GM19455 (cell line): Measurements from ENCODE around the gene HMGCLL1.
A peak's percentile ranks its signal among the peaks of the same experiment; 100 is the strongest.

Experiments
- ATAC-seq: cut with Tn5 transposase; IDR thresholded peaks from one replicate; pipeline ENCODE4 v1.9.1; 2021; ENCODE audit not compliant: unreplicated experiment

Gene HMGCLL1

GRCh38 chr6:55578537-55579363 lies at the start of gene HMGCLL1:
TSS of gene HMGCLL1 (minus strand) at chr6:55579192. CDS start at chr6:55579055, 137 bp downstream.
- ATAC-seq = no peak

- ATAC-seq = no peak
Observed at GRCh38 chr6:55621993-55622392, 43.0 kb upstream of the HMGCLL1 start.

GRCh38 chr6:55621244-55621643 lies 42.3 kb upstream of the HMGCLL1 start:
- no peak for ATAC-seq

GRCh38 chr6:55617272-55617671 lies 38.3 kb upstream of the HMGCLL1 start:
- ATAC-seq = peak; percentile 63

GRCh38 chr6:55604021-55604420 lies 25.0 kb upstream of the HMGCLL1 start:
- no peak for ATAC-seq

GRCh38 chr6:55601120-55601519 lies 22.1 kb upstream of the HMGCLL1 start:
- no peak for ATAC-seq

GRCh38 chr6:55594442-55594841 lies 15.4 kb upstream of the HMGCLL1 start:
- no peak for ATAC-seq

GRCh38 chr6:55584654-55585354 lies 5.8 kb upstream of the HMGCLL1 start:
- ATAC-seq = no peak

- ATAC-seq = no peak
Observed at GRCh38 chr6:55576811-55577210, 2.2 kb downstream of the HMGCLL1 start.

- ATAC-seq = no peak
Observed at GRCh38 chr6:55574556-55574955, 4.4 kb downstream of the HMGCLL1 start.

GRCh38 chr6:55569638-55570037 lies 9.4 kb downstream of the HMGCLL1 start:
- no peak for ATAC-seq

GRCh38 chr6:55568808-55569439 lies 10.1 kb downstream of the HMGCLL1 start:
- no peak for ATAC-seq

- no peak for ATAC-seq
Observed at GRCh38 chr6:55567558-55567957, 11.4 kb downstream of the HMGCLL1 start.

GRCh38 chr6:55566036-55566710 lies 12.8 kb downstream of the HMGCLL1 start:
- no peak for ATAC-seq

- no peak for ATAC-seq
Observed at GRCh38 chr6:55562318-55562717, 16.7 kb downstream of the HMGCLL1 start.

GRCh38 chr6:55560290-55560885 lies 18.6 kb downstream of the HMGCLL1 start:
- no peak for ATAC-seq

- ATAC-seq = no peak
Observed at GRCh38 chr6:55557146-55557545, 21.8 kb downstream of the HMGCLL1 start.

GRCh38 chr6:55545791-55546190 lies 33.2 kb downstream of the HMGCLL1 start:
- ATAC-seq = no peak

GRCh38 chr6:55543633-55544309 lies 35.2 kb downstream of the HMGCLL1 start:
- ATAC-seq = no peak

- no peak for ATAC-seq
Observed at GRCh38 chr6:55541024-55541423, 38.0 kb downstream of the HMGCLL1 start.
